ENCODE results near the gene USP25. TPM values are rescaled to one million over a fixed set of nuclear protein-coding genes. Genes with fewer than 3 reads are reported as not detected.

The USP25 gene
- total RNA-seq, 1 donor, result 56.1 TPM

GRCh38 chr21:15753741-15754140 lies 24.0 kb downstream of the USP25 start:
- TF ChIP-seq, protein P1, sequence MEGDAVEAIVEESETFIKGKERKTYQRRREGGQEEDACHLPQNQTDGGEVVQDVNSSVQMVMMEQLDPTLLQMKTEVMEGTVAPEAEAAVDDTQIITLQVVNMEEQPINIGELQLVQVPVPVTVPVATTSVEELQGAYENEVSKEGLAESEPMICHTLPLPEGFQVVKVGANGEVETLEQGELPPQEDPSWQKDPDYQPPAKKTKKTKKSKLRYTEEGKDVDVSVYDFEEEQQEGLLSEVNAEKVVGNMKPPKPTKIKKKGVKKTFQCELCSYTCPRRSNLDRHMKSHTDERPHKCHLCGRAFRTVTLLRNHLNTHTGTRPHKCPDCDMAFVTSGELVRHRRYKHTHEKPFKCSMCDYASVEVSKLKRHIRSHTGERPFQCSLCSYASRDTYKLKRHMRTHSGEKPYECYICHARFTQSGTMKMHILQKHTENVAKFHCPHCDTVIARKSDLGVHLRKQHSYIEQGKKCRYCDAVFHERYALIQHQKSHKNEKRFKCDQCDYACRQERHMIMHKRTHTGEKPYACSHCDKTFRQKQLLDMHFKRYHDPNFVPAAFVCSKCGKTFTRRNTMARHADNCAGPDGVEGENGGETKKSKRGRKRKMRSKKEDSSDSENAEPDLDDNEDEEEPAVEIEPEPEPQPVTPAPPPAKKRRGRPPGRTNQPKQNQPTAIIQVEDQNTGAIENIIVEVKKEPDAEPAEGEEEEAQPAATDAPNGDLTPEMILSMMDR (IDR thresholded peaks at IDR 0.05; ENCODE audit: extremely low read depth, low read depth, low read length), result no peak
- Histone ChIP-seq H4K20me1 (ENCODE audit: insufficient read depth, low read length) (peaks cover 8% of the 10 kb centered on the region), H2AFZ (ENCODE audit: low read length) (no peak overlapping the region)

DNA sequence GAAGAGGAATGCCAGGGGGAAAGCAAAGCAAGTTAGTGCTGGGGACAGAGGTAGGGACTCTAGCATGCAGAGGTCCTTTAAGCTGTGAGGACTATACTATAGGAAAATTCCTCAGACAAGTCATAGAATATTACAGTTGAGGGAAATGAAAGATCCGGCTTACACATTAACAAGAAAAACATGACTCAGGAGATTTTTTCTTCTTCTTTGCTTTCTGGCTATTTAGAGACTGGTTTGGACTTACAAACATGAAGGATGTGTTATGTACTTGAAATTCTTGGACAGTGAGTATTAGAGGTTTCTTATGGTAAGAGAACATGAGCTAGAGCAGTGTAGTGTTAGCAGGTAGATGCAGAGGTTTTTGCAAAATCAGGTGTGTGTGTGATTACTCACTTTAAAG lies 24.9 kb downstream of the USP25 start:
- Histone ChIP-seq H3K4me1 (ENCODE audit: insufficient read depth, low read length) (peaks cover 9% of the 10 kb centered on the region), H4K20me1 (ENCODE audit: insufficient read depth, low read length) (peaks cover 5% of the 10 kb centered on the region), H2AFZ (ENCODE audit: low read length) (no peak overlapping the region), H3K4me3 (ENCODE audit: insufficient read depth, low read length) (no peak overlapping the region), H3K9me3 (ENCODE audit: low read depth, low read length) (no peaks in the 10 kb centered on the region), H3K79me2 (ENCODE audit: insufficient read depth, low read length) (peaks cover 93% of the 10 kb centered on the region), H3K36me3 (ENCODE audit: insufficient read depth, low read length) (no peaks in the 10 kb centered on the region), H3K27me3 (ENCODE audit: insufficient read depth, low read length) (no peaks in the 10 kb centered on the region), H3K27ac (ENCODE audit: low read depth, low read length) (no peak overlapping the region), H3K4me2 (ENCODE audit: insufficient read depth, low read length) (no peak overlapping the region)
- TF ChIP-seq, protein P1 (IDR thresholded peaks at IDR 0.05; ENCODE audit: extremely low read depth, low read depth, low read length), result no peak
- no peak for DNase-seq (ENCODE audit: insufficient read length, low spot score, missing footprints)

More at GRCh38 chr21:15753741-15754140, 24.0 kb downstream of the USP25 start:
- Histone ChIP-seq H3K4me2 (ENCODE audit: insufficient read depth, low read length) (no peak overlapping the region), H3K4me1 (ENCODE audit: insufficient read depth, low read length) (peaks cover 11% of the 10 kb centered on the region), H3K27ac (ENCODE audit: low read depth, low read length) (no peak overlapping the region), H3K4me3 (ENCODE audit: insufficient read depth, low read length) (no peak overlapping the region), H3K27me3 (ENCODE audit: insufficient read depth, low read length) (no peaks in the 10 kb centered on the region), H3K9me3 (ENCODE audit: low read depth, low read length) (no peaks in the 10 kb centered on the region), H3K79me2 (ENCODE audit: insufficient read depth, low read length) (peaks cover 94% of the 10 kb centered on the region), H3K36me3 (ENCODE audit: insufficient read depth, low read length) (no peaks in the 10 kb centered on the region)
- no peak for DNase-seq (ENCODE audit: insufficient read length, low spot score, missing footprints)

- no peak overlapping the region for H3K27ac ChIP-seq (ENCODE audit: low read depth, low read length)
- H4K20me1 ChIP-seq (ENCODE audit: insufficient read depth, low read length), result peaks cover 5% of the 10 kb centered on the region
- no peak for DNase-seq (ENCODE audit: insufficient read length, low spot score, missing footprints)
Observed at GRCh38 chr21:15755125-15755524, 25.3 kb downstream of the USP25 start.

DNA sequence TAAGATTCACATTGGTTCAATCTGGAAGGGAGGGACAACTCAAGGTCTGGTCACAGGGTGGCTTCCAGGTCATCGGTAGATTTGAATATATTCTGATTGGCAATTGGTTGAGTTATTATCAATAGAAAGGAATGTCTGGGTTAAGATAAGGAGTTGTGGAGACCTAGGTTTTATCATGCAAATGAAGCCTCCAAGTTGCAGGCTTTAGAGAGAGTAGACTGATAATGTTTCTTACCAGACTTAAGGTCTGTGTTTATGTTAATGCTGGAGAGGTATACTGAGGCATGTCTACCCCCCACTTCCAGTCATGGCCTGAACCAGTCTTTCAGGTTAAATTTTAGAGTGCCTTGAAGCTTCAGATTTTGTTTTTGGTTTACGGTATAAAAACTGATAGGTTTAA lies 29.7 kb downstream of the USP25 start:
- H2AFZ ChIP-seq (ENCODE audit: low read length), result no peak overlapping the region
- H3K27me3 ChIP-seq (ENCODE audit: insufficient read depth, low read length), result no peaks in the 10 kb centered on the region
- H3K27ac ChIP-seq (ENCODE audit: low read depth, low read length), result no peak overlapping the region
- H3K36me3 ChIP-seq (ENCODE audit: insufficient read depth, low read length), result no peaks in the 10 kb centered on the region
- peaks cover 6% of the 10 kb centered on the region for H3K4me1 ChIP-seq (ENCODE audit: insufficient read depth, low read length)
- no peaks in the 10 kb centered on the region for H3K9me3 ChIP-seq (ENCODE audit: low read depth, low read length)
- DNase-seq (ENCODE audit: insufficient read length, low spot score, missing footprints), result no peak
- TF ChIP-seq, protein P1 (IDR thresholded peaks at IDR 0.05; ENCODE audit: extremely low read depth, low read depth, low read length), result no peak
- no peak overlapping the region for H3K4me2 ChIP-seq (ENCODE audit: insufficient read depth, low read length)
- H4K20me1 ChIP-seq (ENCODE audit: insufficient read depth, low read length), result peaks cover 5% of the 10 kb centered on the region
- H3K79me2 ChIP-seq (ENCODE audit: insufficient read depth, low read length), result peaks cover 87% of the 10 kb centered on the region
- no peak overlapping the region for H3K4me3 ChIP-seq (ENCODE audit: insufficient read depth, low read length)

More at GRCh38 chr21:15755125-15755524, 25.3 kb downstream of the USP25 start:
- peaks cover 9% of the 10 kb centered on the region for H3K4me1 ChIP-seq (ENCODE audit: insufficient read depth, low read length)
- no peak overlapping the region for H3K4me2 ChIP-seq (ENCODE audit: insufficient read depth, low read length)
- no peaks in the 10 kb centered on the region for H3K9me3 ChIP-seq (ENCODE audit: low read depth, low read length)
- H3K27me3 ChIP-seq (ENCODE audit: insufficient read depth, low read length), result no peaks in the 10 kb centered on the region
- peaks cover 93% of the 10 kb centered on the region for H3K79me2 ChIP-seq (ENCODE audit: insufficient read depth, low read length)
- TF ChIP-seq, protein P1 (IDR thresholded peaks at IDR 0.05; ENCODE audit: extremely low read depth, low read depth, low read length), result no peak
- H3K36me3 ChIP-seq (ENCODE audit: insufficient read depth, low read length), result no peaks in the 10 kb centered on the region
- H2AFZ ChIP-seq (ENCODE audit: low read length), result no peak overlapping the region
- H3K4me3 ChIP-seq (ENCODE audit: insufficient read depth, low read length), result no peak overlapping the region
